ENCODE results near the gene MANF.
"Not testable (repeated sequence)": the region's sequence is repeated elsewhere in the genome, so short reads cannot be mapped to it uniquely, and the experiment has no call there.

The MANF gene
- total RNA-seq, result 24.2 to 55.6 (median 40.4) reads per million in 18 experiments

GRCh38 chr3:51384726-51385473, at the start of gene MANF:
Gene MANF, plus strand, starts transcription at chr3:51385291. Its CDS starts 52 bp downstream, at chr3:51385343.
- peak; percentile 98 to 99 for DNase-seq

- no peak for DNase-seq
These were observed 48.8 kb upstream of the MANF start for GRCh38 chr3:51336261-51336660.

- DNase-seq, result no peak
These were observed 47.4 kb upstream of the MANF start for GRCh38 chr3:51337666-51338065.

- DNase-seq, result no peak
These were observed 46.5 kb upstream of the MANF start for GRCh38 chr3:51338632-51339031.

GRCh38 chr3:51340013-51340829, 44.9 kb upstream of the MANF start:
- DNase-seq, result no peak

- DNase-seq, result no peak
These were observed 44.0 kb upstream of the MANF start for GRCh38 chr3:51340989-51341636.

- peak; percentile 57 to 66 for DNase-seq
These were observed 41.0 kb upstream of the MANF start for GRCh38 chr3:51343918-51344687.

- no peak for DNase-seq
These were observed 34.3 kb upstream of the MANF start for GRCh38 chr3:51350751-51351150.

GRCh38 chr3:51353131-51353530, 32.0 kb upstream of the MANF start:
- DNase-seq, result no peak

GRCh38 chr3:51353691-51354090, 31.4 kb upstream of the MANF start:
- peak; percentile 24 to 33 for DNase-seq

- no peak for DNase-seq
These were observed 30.9 kb upstream of the MANF start for GRCh38 chr3:51354172-51354571.

GRCh38 chr3:51354731-51355615, 30.1 kb upstream of the MANF start:
- no peak for DNase-seq

GRCh38 chr3:51355891-51356578, 29.1 kb upstream of the MANF start:
- DNase-seq, result no peak

- DNase-seq, result no peak
These were observed 27.2 kb upstream of the MANF start for GRCh38 chr3:51357856-51358255.

GRCh38 chr3:51358981-51359380, 26.1 kb upstream of the MANF start:
- DNase-seq, result no peak

- DNase-seq, result no peak
These were observed 24.3 kb upstream of the MANF start for GRCh38 chr3:51360806-51361205.

GRCh38 chr3:51361746-51362145, 23.3 kb upstream of the MANF start:
- DNase-seq, result no peak

GRCh38 chr3:51362476-51362875, 22.6 kb upstream of the MANF start:
- no peak for DNase-seq

GRCh38 chr3:51368276-51368675, 16.8 kb upstream of the MANF start:
- DNase-seq, result not testable (repeated sequence)

- DNase-seq, result peak; percentile 35 to 62
These were observed 13.0 kb upstream of the MANF start for GRCh38 chr3:51371943-51372557.
